ENCODE measurements around the gene POLR1A.

POLR1A gene

DNA sequence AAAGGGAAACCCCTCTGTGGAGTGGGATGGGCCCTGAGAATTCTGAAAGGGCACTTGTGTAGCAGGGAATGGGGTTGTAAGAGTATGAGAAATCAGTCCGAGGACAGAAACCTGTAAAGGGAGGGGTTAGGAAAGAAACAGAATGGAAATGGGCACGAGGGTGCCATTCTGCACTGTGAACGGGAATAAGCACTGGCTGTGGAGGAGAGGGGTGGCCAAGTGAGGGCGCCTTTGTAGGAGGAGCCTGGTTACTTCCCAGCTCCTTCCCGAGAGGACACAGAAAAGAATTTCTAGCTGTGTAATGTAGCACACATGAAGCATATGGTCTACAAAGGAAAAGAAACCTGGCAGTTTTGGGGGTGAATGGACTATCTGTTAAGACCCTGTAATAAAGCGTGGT, 53.4 kb downstream of the POLR1A start:
- TF ChIP-seq, protein P1, sequence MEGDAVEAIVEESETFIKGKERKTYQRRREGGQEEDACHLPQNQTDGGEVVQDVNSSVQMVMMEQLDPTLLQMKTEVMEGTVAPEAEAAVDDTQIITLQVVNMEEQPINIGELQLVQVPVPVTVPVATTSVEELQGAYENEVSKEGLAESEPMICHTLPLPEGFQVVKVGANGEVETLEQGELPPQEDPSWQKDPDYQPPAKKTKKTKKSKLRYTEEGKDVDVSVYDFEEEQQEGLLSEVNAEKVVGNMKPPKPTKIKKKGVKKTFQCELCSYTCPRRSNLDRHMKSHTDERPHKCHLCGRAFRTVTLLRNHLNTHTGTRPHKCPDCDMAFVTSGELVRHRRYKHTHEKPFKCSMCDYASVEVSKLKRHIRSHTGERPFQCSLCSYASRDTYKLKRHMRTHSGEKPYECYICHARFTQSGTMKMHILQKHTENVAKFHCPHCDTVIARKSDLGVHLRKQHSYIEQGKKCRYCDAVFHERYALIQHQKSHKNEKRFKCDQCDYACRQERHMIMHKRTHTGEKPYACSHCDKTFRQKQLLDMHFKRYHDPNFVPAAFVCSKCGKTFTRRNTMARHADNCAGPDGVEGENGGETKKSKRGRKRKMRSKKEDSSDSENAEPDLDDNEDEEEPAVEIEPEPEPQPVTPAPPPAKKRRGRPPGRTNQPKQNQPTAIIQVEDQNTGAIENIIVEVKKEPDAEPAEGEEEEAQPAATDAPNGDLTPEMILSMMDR (IDR thresholded peaks at IDR 0.05; ENCODE audit: low read depth, low read length): no peak
- DNase-seq (ENCODE audit: extremely low read depth, low read depth): no peak

DNA sequence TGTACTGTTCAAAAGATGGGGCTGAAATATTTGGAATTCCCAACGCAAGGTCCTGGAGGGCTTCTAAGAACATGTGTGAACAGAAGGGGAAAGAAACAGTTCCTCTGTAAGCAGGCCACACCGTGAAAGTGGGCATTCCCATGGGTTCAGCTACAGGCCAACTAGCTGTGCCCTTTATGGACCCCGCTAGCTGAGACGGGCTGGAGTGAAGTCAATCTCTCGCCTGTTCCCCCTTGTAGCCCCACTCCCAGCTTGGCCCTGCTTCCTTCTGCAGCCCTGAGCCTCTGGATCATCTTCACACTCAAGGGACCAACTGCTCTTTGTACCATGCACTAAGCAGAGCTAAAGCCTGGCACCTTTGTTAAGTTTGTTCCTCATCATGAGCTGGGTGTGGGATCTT, 55.4 kb downstream of the POLR1A start:
- TF ChIP-seq, protein P1 (IDR thresholded peaks at IDR 0.05; ENCODE audit: low read depth, low read length): no peak

DNA sequence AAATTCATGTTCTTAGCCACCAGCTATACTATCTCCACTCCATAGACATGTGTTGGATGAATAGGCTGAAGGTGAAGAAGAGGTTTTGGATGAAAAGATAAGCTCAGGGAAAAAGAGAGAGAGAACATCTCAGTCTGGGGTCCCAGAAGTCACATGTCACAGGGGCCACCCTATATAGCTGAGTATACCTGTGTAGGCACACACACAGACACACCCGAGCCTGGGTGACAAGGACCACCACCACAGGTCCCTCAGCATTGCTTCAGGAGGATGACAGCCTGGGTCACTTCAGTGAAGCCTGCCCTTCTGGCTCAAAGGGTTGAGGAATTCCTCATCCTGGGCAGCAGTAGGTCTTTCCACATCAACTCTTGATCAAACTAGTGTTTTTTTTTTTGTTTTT, 56.2 kb downstream of the POLR1A start:
- DNase-seq (ENCODE audit: extremely low read depth, low read depth): no peak
- TF ChIP-seq, protein P1 (IDR thresholded peaks at IDR 0.05; ENCODE audit: low read depth, low read length): no peak

More for the DNA sequence above, 55.4 kb downstream of the POLR1A start:
- DNase-seq (ENCODE audit: extremely low read depth, low read depth): no peak

DNA sequence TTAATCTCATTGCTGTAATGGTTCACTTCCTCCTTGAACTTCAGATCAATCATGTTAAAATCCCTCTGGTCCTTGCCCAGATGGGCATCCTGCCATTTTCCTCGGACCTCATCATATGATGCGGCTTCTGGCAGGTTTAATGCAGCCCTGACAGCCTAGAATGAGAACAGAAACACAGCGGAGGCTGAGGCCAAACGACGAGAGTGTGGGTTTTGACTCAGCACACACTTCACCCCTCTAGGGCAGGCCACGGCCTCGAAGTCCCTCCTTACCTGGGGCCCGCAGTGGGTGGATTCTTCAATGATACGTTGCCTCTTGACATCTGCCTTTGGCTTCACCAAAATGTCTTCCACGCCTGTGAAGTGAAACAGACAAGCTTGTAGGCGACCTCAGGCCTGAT, 56.8 kb downstream of the POLR1A start:
- DNase-seq (ENCODE audit: extremely low read depth, low read depth): no peak
- TF ChIP-seq, protein P1 (IDR thresholded peaks at IDR 0.05; ENCODE audit: low read depth, low read length): no peak

DNA sequence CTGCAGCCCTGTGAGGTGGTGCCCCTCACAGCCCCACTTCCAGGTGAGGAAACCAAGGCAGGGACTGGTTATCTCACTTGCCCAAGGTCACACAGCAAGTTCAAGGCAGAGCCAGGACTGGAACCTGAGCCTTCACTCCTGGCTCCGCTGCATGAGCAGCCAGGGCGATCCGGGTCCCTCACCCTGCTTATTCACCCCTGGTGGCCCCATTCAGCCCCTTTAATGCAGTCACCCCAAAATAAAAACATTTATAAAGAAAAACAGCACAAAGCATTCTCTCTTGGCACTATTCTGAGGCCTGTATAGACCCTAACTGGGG, 57.3 kb downstream of the POLR1A start:
- TF ChIP-seq, protein P1 (IDR thresholded peaks at IDR 0.05; ENCODE audit: low read depth, low read length): no peak
- no peak for DNase-seq (ENCODE audit: extremely low read depth, low read depth)

DNA sequence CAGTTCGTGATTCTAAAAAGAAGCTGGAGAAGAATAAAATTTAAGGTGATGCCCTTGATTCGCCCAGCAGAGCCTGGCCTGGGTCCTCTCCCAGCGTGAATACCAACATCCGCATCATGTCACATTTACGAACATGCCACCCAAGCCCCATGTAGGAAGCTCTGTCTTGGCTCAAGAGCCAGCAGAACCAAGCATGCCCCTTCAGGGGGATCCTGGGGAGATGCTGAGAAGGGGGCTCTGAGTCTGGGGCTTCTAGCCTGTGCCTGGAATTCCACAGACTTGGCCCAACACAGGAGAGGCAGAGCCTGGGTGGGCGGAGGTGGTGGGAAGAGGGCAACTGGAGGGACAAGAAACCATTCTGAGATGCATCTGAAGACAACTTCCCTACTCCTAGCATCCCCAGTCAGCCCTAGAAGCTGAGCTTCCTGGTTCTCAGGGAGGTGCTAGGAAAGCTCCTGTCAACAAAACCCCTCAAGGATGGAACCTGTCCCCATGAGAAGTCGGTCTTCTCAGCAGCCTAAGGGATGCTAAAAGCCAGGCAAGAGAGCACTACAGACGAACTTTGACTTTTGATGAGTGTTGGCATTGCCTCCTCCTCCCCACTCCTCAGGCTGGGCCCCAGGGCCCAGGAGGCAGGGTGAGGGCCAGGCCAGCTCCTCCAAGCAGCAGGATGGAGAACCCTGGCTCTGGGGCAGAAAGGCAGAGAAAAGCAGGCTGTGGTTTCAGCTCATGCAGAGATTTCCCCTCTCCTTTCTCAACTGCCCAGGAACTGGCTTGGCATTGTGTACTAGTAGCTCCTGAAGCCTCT, 57.9 kb downstream of the POLR1A start:
- TF ChIP-seq, protein P1 (IDR thresholded peaks at IDR 0.05; ENCODE audit: low read depth, low read length): no peak
- no peak for DNase-seq (ENCODE audit: extremely low read depth, low read depth)

DNA sequence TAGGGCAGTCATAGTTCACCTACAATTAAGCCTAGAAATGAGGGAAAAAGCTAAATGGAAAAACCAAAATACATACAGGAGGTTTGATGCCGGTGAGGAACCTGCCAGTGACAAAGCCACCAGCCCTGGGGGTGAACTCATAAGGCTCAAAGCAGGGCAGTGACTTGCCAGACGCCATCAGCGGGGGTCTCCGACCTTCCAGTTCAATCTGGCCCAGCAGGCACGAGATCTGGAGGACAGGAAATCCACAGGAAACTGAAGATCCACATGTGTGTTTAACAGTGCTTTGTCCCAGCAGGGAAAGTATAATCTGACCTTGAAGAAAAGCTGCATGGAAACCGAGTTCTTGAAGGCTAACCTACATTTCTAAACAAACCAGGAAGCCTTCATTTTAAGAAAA, 60.1 kb downstream of the POLR1A start:
- TF ChIP-seq, protein P1 (IDR thresholded peaks at IDR 0.05; ENCODE audit: low read depth, low read length): no peak
- DNase-seq (ENCODE audit: extremely low read depth, low read depth): no peak

Measured in AG09319 (cell line).